SK-N-SH (cell line): ENCODE data around the gene BSN.

Experiments used
- CTCF ChIP-seq: fragments of 200-600 bp; sonication (generic); IDR thresholded peaks from 2 replicates; pipeline ENCODE4 v1.6.1; 2017; ENCODE audit warnings: antibody characterized with exemption, mild to moderate bottlenecking, moderate library complexity
- EP300 ChIP-seq, 2 experiments: IDR thresholded peaks; 2 replicates each; pipeline versions ENCODE4 v1.4.0 to v1.6.1; 2012; ENCODE audit warnings: borderline replicate concordance in 1 of 2, low read depth in 1 of 2, low read length in 1 of 2
- GABPA ChIP-seq: IDR thresholded peaks from 2 replicates; pipeline ENCODE4 v1.4.0; 2012; ENCODE audit warnings: low read depth, mild to moderate bottlenecking
- JUND ChIP-seq: IDR thresholded peaks from 2 replicates; pipeline ENCODE4 v1.4.0; 2012
- NFIC ChIP-seq: IDR thresholded peaks from 2 replicates; pipeline ENCODE4 v1.4.0; 2012; ENCODE audit warnings: borderline replicate concordance
- POLR2AphosphoS5 ChIP-seq: IDR thresholded peaks from 2 replicates; pipeline ENCODE4 v1.6.1; 2012; ENCODE audit warnings: low read depth, low read length
- RAD21 ChIP-seq: IDR thresholded peaks from 2 replicates; pipeline ENCODE4 v1.6.1; 2012; ENCODE audit warnings: mild to moderate bottlenecking, low read length
- REST ChIP-seq: IDR thresholded peaks from 2 replicates; pipeline ENCODE4 v1.6.1; 2012; ENCODE audit warnings: mild to moderate bottlenecking, low read depth, low read length, moderate library complexity
- SMC3 ChIP-seq: IDR thresholded peaks from 2 replicates; pipeline ENCODE4 v1.6.1; 2012; ENCODE audit warnings: low read depth, low read length, improper control_type of control experiment
- TAF1 ChIP-seq: IDR thresholded peaks from 2 replicates; pipeline ENCODE4 v1.6.1; 2012; ENCODE audit warnings: low read depth, mild to moderate bottlenecking, low read length, moderate library complexity, borderline replicate concordance
- TCF12 ChIP-seq: IDR thresholded peaks from 2 replicates; pipeline ENCODE4 v1.4.0; 2012
- YY1 ChIP-seq: IDR thresholded peaks from 2 replicates; pipeline ENCODE4 v1.4.0; 2012; ENCODE audit warnings: low read depth, mild to moderate bottlenecking

- TF ChIP-seq NFIC (no peak), TAF1 (no peak), CTCF (no peak), TCF12 (no peak), SMC3 (no peak), POLR2AphosphoS5 (no peak), RAD21 (no peak), REST (no peak), GABPA (no peak), YY1 (no peak), JUND (no peak), EP300 (IDR thresholded peaks at IDR 0.05; ENCODE audit: borderline replicate concordance in 1 of 2, low read depth in 1 of 2, low read length in 1 of 2) (no peak)
Measured at GRCh38 chr3:49714728-49715550, 160.7 kb downstream of the BSN start.
